OCI-LY1 (cell line): ENCODE measurements around the gene KLHL8.

Experiments used
- H2AFZ ChIP-seq: fragments of 200-600 bp; sonication (generic), shearing (Covaris generic); 2 replicates; pipeline ENCODE4 v1.6.0; 2014; ENCODE audit warnings: antibody characterized with exemption, mild to moderate bottlenecking, low read length
- H3F3A ChIP-seq: fragments of 200-600 bp; sonication (generic), shearing (Covaris generic); 2 replicates; pipeline ENCODE4 v1.6.0; 2014; ENCODE audit warnings: mild to moderate bottlenecking, antibody characterized with exemption, low read length, moderate library complexity; ENCODE audit not compliant: insufficient read depth
- H3K27ac ChIP-seq: fragments of 200-600 bp; sonication (generic); 2 replicates; pipeline ENCODE4 v1.5.1; 2014; ENCODE audit warnings: low read length, mixed run types, mild to moderate bottlenecking, low read depth; ENCODE audit not compliant: poor library complexity, severe bottlenecking
- H3K27me3 ChIP-seq: fragments of 200-600 bp; sonication (generic); 2 replicates; pipeline ENCODE4 v1.6.0; 2014; ENCODE audit warnings: antibody characterized with exemption, mild to moderate bottlenecking, low read length, moderate library complexity; ENCODE audit not compliant: insufficient read depth
- H3K36me3 ChIP-seq: fragments of 200-600 bp; sonication (generic); 2 replicates; pipeline ENCODE4 v1.6.1; 2014; ENCODE audit warnings: mild to moderate bottlenecking, antibody characterized with exemption, low read length, moderate library complexity, mixed read lengths; ENCODE audit not compliant: insufficient read depth
- H3K4me1 ChIP-seq: fragments of 200-600 bp; sonication (generic); 2 replicates; pipeline ENCODE4 v1.5.1; 2014; ENCODE audit warnings: mild to moderate bottlenecking, low read length, moderate library complexity; ENCODE audit not compliant: insufficient read depth, severe bottlenecking
- H3K4me2 ChIP-seq: fragments of 200-600 bp; sonication (generic), shearing (Covaris generic); 2 replicates; pipeline ENCODE4 v1.6.1; 2014; ENCODE audit warnings: low read length
- H3K4me3 ChIP-seq: fragments of 200-600 bp; sonication (generic); 2 replicates; pipeline ENCODE4 v1.5.1; 2014; ENCODE audit warnings: low read length, low read depth, mild to moderate bottlenecking, mixed read lengths; ENCODE audit not compliant: poor library complexity, severe bottlenecking
- H3K79me2 ChIP-seq: fragments of 200-600 bp; shearing (Covaris generic); 2 replicates; pipeline ENCODE4 v1.6.1; 2016; ENCODE audit warnings: mixed run types, low read length, mixed read lengths; ENCODE audit not compliant: insufficient read depth
- H3K9ac ChIP-seq: fragments of 200-600 bp; sonication (generic), shearing (Covaris generic); 2 replicates; pipeline ENCODE4 v1.6.1; 2014; ENCODE audit warnings: mild to moderate bottlenecking, low read length, mixed read lengths
- H3K9me2 ChIP-seq: fragments of 200-600 bp; sonication (generic), shearing (Covaris generic); 2 replicates; pipeline ENCODE4 v1.6.1; 2014; ENCODE audit warnings: low read depth, mild to moderate bottlenecking, low read length, mixed read lengths
- H3K9me3 ChIP-seq: fragments of 200-600 bp; shearing (Covaris generic); 2 replicates; pipeline ENCODE4 v1.6.1; 2014; ENCODE audit warnings: low read length, mixed read lengths
- H4K20me1 ChIP-seq: fragments of 200-600 bp; sonication (generic), shearing (Covaris generic); 2 replicates; pipeline ENCODE4 v1.6.0; 2016; ENCODE audit warnings: mild to moderate bottlenecking, low read length; ENCODE audit not compliant: insufficient read depth
- CTCF ChIP-seq: fragments of 200-600 bp; sonication (generic), shearing (Covaris generic); IDR thresholded peaks from 2 replicates; pipeline ENCODE4 v1.5.1; 2017; ENCODE audit warnings: mild to moderate bottlenecking, antibody characterized with exemption, low read length, moderate library complexity, mixed read lengths
- EZH2 ChIP-seq: fragments of 200-600 bp; sonication (generic), shearing (Covaris generic); IDR thresholded peaks from 2 replicates; pipeline ENCODE4 v1.8.0; 2017; ENCODE audit warnings: borderline replicate concordance, mixed run types, mild to moderate bottlenecking, antibody characterized with exemption, low read length, moderate library complexity, mixed read lengths

Gene KLHL8

GRCh38 chr4:87239821-87240220, 19.4 kb upstream of the KLHL8 start:
- Histone ChIP-seq H3K9me3 (peaks cover 6% of the 10 kb centered on the region; the same call in 1 of the 2 replicates), H3F3A (no peaks in the 10 kb centered on the region), H2AFZ (no peak overlapping the region), H3K27me3 (no peaks in the 10 kb centered on the region), H4K20me1 (no peaks in the 10 kb centered on the region), H3K4me1 (peaks cover 9% of the 10 kb centered on the region), H3K36me3 (no peaks in the 10 kb centered on the region), H3K79me2 (no peaks in the 10 kb centered on the region), H3K4me3 (no peak overlapping the region), H3K9me2 (no peaks in the 10 kb centered on the region), H3K4me2 (no peak overlapping the region), H3K27ac (no peak overlapping the region), H3K9ac (no peak overlapping the region)
- TF ChIP-seq CTCF (no peak), EZH2 (no peak)

GRCh38 chr4:87239194-87239593, 18.8 kb upstream of the KLHL8 start:
- Histone ChIP-seq H3K27ac (no peak overlapping the region), H3K79me2 (no peaks in the 10 kb centered on the region), H3K4me3 (no peak overlapping the region), H3K4me2 (no peak overlapping the region), H3K4me1 (peaks cover 9% of the 10 kb centered on the region), H4K20me1 (no peaks in the 10 kb centered on the region), H3K9ac (no peak overlapping the region), H3K36me3 (no peaks in the 10 kb centered on the region), H3K9me2 (no peaks in the 10 kb centered on the region), H3F3A (no peaks in the 10 kb centered on the region), H3K27me3 (no peaks in the 10 kb centered on the region), H3K9me3 (peaks cover 6% of the 10 kb centered on the region; the same call in 1 of the 2 replicates), H2AFZ (no peak overlapping the region)
- TF ChIP-seq EZH2 (no peak), CTCF (no peak)

- H3K36me3 ChIP-seq: no peaks in the 10 kb centered on the region
- no peak for TF ChIP-seq CTCF
- no peak for TF ChIP-seq EZH2
- no peak overlapping the region for H3K9ac ChIP-seq
- H2AFZ ChIP-seq: no peak overlapping the region
- no peaks in the 10 kb centered on the region for H3F3A ChIP-seq
- H3K4me1 ChIP-seq: peaks cover 9% of the 10 kb centered on the region
- H3K27me3 ChIP-seq: no peaks in the 10 kb centered on the region
- no peaks in the 10 kb centered on the region for H3K9me3 ChIP-seq
- H3K79me2 ChIP-seq: no peaks in the 10 kb centered on the region
- no peaks in the 10 kb centered on the region for H4K20me1 ChIP-seq
- H3K9me2 ChIP-seq: no peaks in the 10 kb centered on the region
- no peak overlapping the region for H3K4me3 ChIP-seq
- no peak overlapping the region for H3K27ac ChIP-seq
- H3K4me2 ChIP-seq: no peak overlapping the region
Measured at GRCh38 chr4:87236861-87237260, 16.4 kb upstream of the KLHL8 start.
